Kidney (tissue), 14 donors: Measurements from ENCODE around the gene EIF5AL1. TPM values are rescaled to one million over a fixed set of nuclear protein-coding genes. Genes with fewer than 3 reads are reported as not detected.
"Not testable (repeated sequence)": the region's sequence is repeated elsewhere in the genome, so short reads cannot be mapped to it uniquely, and the experiment has no call there.

Experiments
- DNase-seq, 5 donors: peaks; one replicate each; pipeline ENCODE4 v3.0.0-alpha.2; 2013 to 2020
- FAIRE-seq: peaks from 2 replicates; lab custom pipeline; 2012; peaks lifted over from hg19 to GRCh38; lab: Jason Lieb, UNC
- H3K27ac ChIP-seq, 2 donors: one replicate each; pipeline ENCODE4 v1.7.0; 2013; ENCODE audit warnings: low read depth in 2 of 2, low read length in 2 of 2, inconsistent platforms in 1 of 2
- H3K27me3 ChIP-seq: one replicate; pipeline ENCODE4 v1.7.1; 2013; ENCODE audit warnings: low read length, inconsistent platforms; ENCODE audit not compliant: control insufficient read depth, insufficient read depth
- H3K36me3 ChIP-seq, 3 donors: one replicate each; pipeline versions ENCODE4 v1.7.0 to v1.7.1; 2013; ENCODE audit warnings: low read length in 3 of 3, control low read depth in 1 of 3, inconsistent platforms in 1 of 3; ENCODE audit not compliant: insufficient read depth in 3 of 3, control insufficient read depth in 2 of 3
- H3K4me1 ChIP-seq, 3 donors: one replicate each; pipeline versions ENCODE4 v1.7.0 to v1.7.1; 2013; ENCODE audit warnings: low read length in 3 of 3, inconsistent platforms in 1 of 3, low read depth in 1 of 3; ENCODE audit not compliant: control insufficient read depth in 2 of 3, insufficient read depth in 2 of 3
- H3K4me3 ChIP-seq, 3 donors: one replicate each; pipeline versions ENCODE4 v1.7.0 to v1.8.1; 2013; ENCODE audit warnings: low read length in 3 of 3, control low read depth in 1 of 3, inconsistent platforms in 1 of 3
- H3K9ac ChIP-seq, 3 donors: one replicate each; pipeline versions ENCODE4 v1.7.0 to v1.7.1; 2013; ENCODE audit warnings: low read length in 3 of 3, control low read depth in 1 of 3, inconsistent platforms in 1 of 3
- H3K9me3 ChIP-seq, 3 donors: one replicate each; pipeline versions ENCODE4 v1.7.0 to v1.7.1; 2013; ENCODE audit warnings: low read length in 3 of 3, control low read depth in 1 of 3, inconsistent platforms in 1 of 3; ENCODE audit not compliant: control insufficient read depth in 2 of 3, insufficient read depth in 1 of 3
- CTCF ChIP-seq: IDR thresholded peaks from 3 replicates; pipeline ENCODE4 v1.5.1; 2012; ENCODE audit warnings: mild to moderate bottlenecking, moderate library complexity, borderline replicate concordance; ENCODE audit not compliant: insufficient read depth; ENCODE audit errors: extremely low read depth
- intact Hi-C: fragments of 100-400 bp; cut with DNase I; formaldehyde crosslinking; loops from one replicate; pipeline ENCODE4 v1.11.1; 2022
- polyA plus RNA-seq: library from polyadenylated mRNA; stranded (reverse); fragments of 350-450 nt; fragmentation: Illumina TruSeq; extraction: RNeasy Lipid Tissue Mini Kit (QIAGEN cat#74804); gene quantifications from one replicate; pipeline ENCODE4 v1.2.3, GENCODE V29; 2014; ENCODE audit warnings: low read depth, low replicate concordance; ENCODE audit not compliant: insufficient read depth
- total RNA-seq: library from RNA; stranded (reverse); fragmentation: NEBNext Ultra II Directional; extraction: Animal tissue kit (Norgen Biotek cat#: 25700); gene quantifications from one replicate; pipeline ENCODE4 v1.2.1, GENCODE V29; 2021
- donor health status: control.
- donor health status: control.
- donor health status: control.
- donor health status: control.
- donor health status: control.
- donor health status: DM: yes; HTN: yes; CAD: no.
- donor health status: Normal renal cell carcinoma (clear cell type).

The EIF5AL1 gene
- total and polyA plus RNA-seq, 2 donors from 2014 or later: 0.54 to 1.4 TPM

- no peaks in the 10 kb centered on the region for H3K36me3 ChIP-seq
- no peak for TF ChIP-seq CTCF
- DNase-seq (peak in 1 of 5 donors; percentile 19), FAIRE-seq (no peak)
- no peaks in the 10 kb centered on the region for H3K4me1 ChIP-seq
- no peak overlapping the region for H3K4me3 ChIP-seq
- intact Hi-C loops: no loop called here
- H3K9ac ChIP-seq: no peak overlapping the region
- no peaks in the 10 kb centered on the region for H3K27me3 ChIP-seq
- no peaks in the 10 kb centered on the region for H3K9me3 ChIP-seq
- no peak overlapping the region for H3K27ac ChIP-seq
Observed at GRCh38 chr10:79507440-79508167, 4.7 kb upstream of the EIF5AL1 start.

- H3K4me1 ChIP-seq, FAIRE-seq: not testable (repeated sequence)
Observed at GRCh38 chr10:79508245-79508644, 4.1 kb upstream of the EIF5AL1 start.

GRCh38 chr10:79509306-79509933, 2.9 kb upstream of the EIF5AL1 start:
- H3K27me3 ChIP-seq, H3K36me3 ChIP-seq, H3K27ac ChIP-seq, FAIRE-seq, H3K4me1 ChIP-seq, H3K4me3 ChIP-seq, DNase-seq, H3K9me3 ChIP-seq, H3K9ac ChIP-seq, intact Hi-C loops: not testable (repeated sequence)

More at GRCh38 chr10:79508245-79508644, 4.1 kb upstream of the EIF5AL1 start:
- H3K36me3 ChIP-seq, H3K4me3 ChIP-seq, intact Hi-C loops, DNase-seq, H3K9me3 ChIP-seq, H3K9ac ChIP-seq, H3K27ac ChIP-seq, H3K27me3 ChIP-seq: not testable (repeated sequence)

GRCh38 chr10:79509934-79510508, 2.3 kb upstream of the EIF5AL1 start:
- intact Hi-C loops, FAIRE-seq, H3K27me3 ChIP-seq, H3K4me3 ChIP-seq, H3K9ac ChIP-seq, H3K9me3 ChIP-seq, H3K27ac ChIP-seq, H3K36me3 ChIP-seq, H3K4me1 ChIP-seq: not testable (repeated sequence)
- DNase-seq: peak in 1 of 5 donors; percentile 19

GRCh38 chr10:79516532-79517205, 4.3 kb downstream of the EIF5AL1 start:
- H3K9ac ChIP-seq, H3K27me3 ChIP-seq, FAIRE-seq, H3K9me3 ChIP-seq, H3K4me3 ChIP-seq, DNase-seq, intact Hi-C loops, H3K4me1 ChIP-seq, H3K36me3 ChIP-seq, H3K27ac ChIP-seq: not testable (repeated sequence)

- intact Hi-C loops, H3K9me3 ChIP-seq, H3K9ac ChIP-seq, H3K27ac ChIP-seq, H3K4me1 ChIP-seq, H3K27me3 ChIP-seq, H3K36me3 ChIP-seq, FAIRE-seq, H3K4me3 ChIP-seq, DNase-seq: not testable (repeated sequence)
Observed at GRCh38 chr10:79517567-79517966, 5.2 kb downstream of the EIF5AL1 start.

GRCh38 chr10:79521751-79522150, 9.4 kb downstream of the EIF5AL1 start:
- H3K4me1 ChIP-seq, H3K27ac ChIP-seq, H3K9ac ChIP-seq, H3K27me3 ChIP-seq, FAIRE-seq, H3K9me3 ChIP-seq, intact Hi-C loops, H3K4me3 ChIP-seq, DNase-seq, H3K36me3 ChIP-seq: not testable (repeated sequence)
